ENCODE data around the gene IKBKG. TPM values are rescaled to one million over a fixed set of nuclear protein-coding genes. Genes with fewer than 3 reads are reported as not detected.
A peak's percentile ranks its signal among the peaks of the same experiment; 100 is the strongest.

IKBKG gene
- total RNA-seq, 1 experiment from 2014 or later = 30.4 TPM

GRCh38 chrX:154515090-154515965 lies 32.1 kb upstream of the IKBKG start:
- DNase-seq (ENCODE audit: low spot score) = no peak
- intact Hi-C loops (cut with micrococcal nuclease; ENCODE audit: unreplicated experiment) = no loop called here
- CTCF ChIA-PET = interaction anchor here (1.3 kb wide), 1 partner anchor 12 kb away, joined by 3 read pairs; no protein-coding TSS in a partner anchor
- no peaks in the 10 kb centered on the region for H3K36me3 ChIP-seq (ENCODE audit: insufficient read depth, low read length, poor library complexity, severe bottlenecking)
- H3K9me3 ChIP-seq (ENCODE audit: low read depth, low read length, poor library complexity, severe bottlenecking) = no peaks in the 10 kb centered on the region
- peak overlapping the region; percentile 71 for H3K4me3 ChIP-seq (ENCODE audit: low read depth, low read length, poor library complexity, severe bottlenecking)
- H3K4me1 ChIP-seq (ENCODE audit: insufficient read depth, low read length, poor library complexity, severe bottlenecking) = no peaks in the 10 kb centered on the region
- TF ChIP-seq EZH2 (IDR thresholded peaks at IDR 0.05; ENCODE audit: borderline replicate concordance, low read depth, low read length, poor library complexity, severe bottlenecking) = no peak
- TF ChIP-seq CTCF (conservative IDR thresholded peaks at IDR 0.05; ENCODE audit: low read depth, low read length) = no peak
- BruUV-seq (replicated peaks) = no TSS peak
- H3K27ac ChIP-seq (ENCODE audit: low read depth, low read length, poor library complexity, severe bottlenecking) = peak overlapping the region; percentile 84
- POLR2A ChIA-PET (ENCODE audit: low non-redundant PET) = no interaction called here
- H3K27me3 ChIP-seq (replicated peaks; ENCODE audit: insufficient read depth, low read depth, low read length, poor library complexity) = no peaks in the 10 kb centered on the region

GRCh38 chrX:154515966-154516655 lies 31.3 kb upstream of the IKBKG start, which contains the start of gene FAM3A:
Gene FAM3A, minus strand, starts transcription at chrX:154516232. Its CDS starts 460 bp downstream, at chrX:154515772.
- peak within 1 kb of the TSS; percentile 84 for H3K27ac ChIP-seq (ENCODE audit: low read depth, low read length, poor library complexity, severe bottlenecking)
- intact Hi-C loops (cut with micrococcal nuclease; ENCODE audit: unreplicated experiment) = no loop called here
- CTCF ChIA-PET = interaction anchor here (1.3 kb wide), 1 partner anchor 11 kb away, joined by 3 read pairs; no protein-coding TSS in a partner anchor

More at GRCh38 chrX:154515966-154516655, 31.3 kb upstream of the IKBKG start, which contains the start of gene FAM3A:
- H3K4me3 ChIP-seq (ENCODE audit: low read depth, low read length, poor library complexity, severe bottlenecking) = peak within 1 kb of the TSS; percentile 71
- POLR2A ChIA-PET (ENCODE audit: low non-redundant PET) = no interaction called here
- DNase-seq (ENCODE audit: low spot score) = peak; percentile 86
- H3K36me3 ChIP-seq (ENCODE audit: insufficient read depth, low read length, poor library complexity, severe bottlenecking) = no peaks in the 10 kb centered on the region
- H3K4me1 ChIP-seq (ENCODE audit: insufficient read depth, low read length, poor library complexity, severe bottlenecking) = no peaks in the 10 kb centered on the region
- TF ChIP-seq CTCF (conservative IDR thresholded peaks at IDR 0.05; ENCODE audit: low read depth, low read length) = no peak
- TF ChIP-seq EZH2 (IDR thresholded peaks at IDR 0.05; ENCODE audit: borderline replicate concordance, low read depth, low read length, poor library complexity, severe bottlenecking) = no peak
- no peaks in the 10 kb centered on the region for H3K9me3 ChIP-seq (ENCODE audit: low read depth, low read length, poor library complexity, severe bottlenecking)
- H3K27me3 ChIP-seq (replicated peaks; ENCODE audit: insufficient read depth, low read depth, low read length, poor library complexity) = no peaks in the 10 kb centered on the region
- no TSS peak for BruUV-seq (replicated peaks)

Data from A673 (cell line).